Measurements from ENCODE around the gene AGAP9.

Gene AGAP9

GRCh38 chr10:47454008-47454779 is 69.2 kb downstream of the AGAP9 start:
- no peak overlapping the region for H3K9ac ChIP-seq (ENCODE audit: low read depth, low read length)
- H3K9me3 ChIP-seq (ENCODE audit: insufficient read depth, low read depth, low read length): no peaks in the 10 kb centered on the region
- no peaks in the 10 kb centered on the region for H3K27me3 ChIP-seq (ENCODE audit: insufficient read depth, low read length)
- no peaks in the 10 kb centered on the region for H3K36me3 ChIP-seq (ENCODE audit: insufficient read depth, low read depth, low read length)
- H3K4me1 ChIP-seq (ENCODE audit: insufficient read depth, low read length): 0 out of 2 replicates have a peak, but pooled peaks cover 3% of the 10 kb centered on the region
- no peak overlapping the region for H3K4me3 ChIP-seq (ENCODE audit: low read length)
- H3K27ac ChIP-seq (ENCODE audit: low read length): no peak overlapping the region

GRCh38 chr10:47453141-47454007 is 70.1 kb downstream of the AGAP9 start:
- H3K27me3 ChIP-seq (ENCODE audit: insufficient read depth, low read length): no peaks in the 10 kb centered on the region
- 0 out of 2 replicates have a peak, but pooled peaks cover 3% of the 10 kb centered on the region for H3K4me1 ChIP-seq (ENCODE audit: insufficient read depth, low read length)
- no peak overlapping the region for H3K27ac ChIP-seq (ENCODE audit: low read length)

GRCh38 chr10:47452495-47453140 is 70.8 kb downstream of the AGAP9 start:
- Histone ChIP-seq H3K36me3 (ENCODE audit: insufficient read depth, low read depth, low read length) (no peaks in the 10 kb centered on the region), H3K4me3 (ENCODE audit: low read length) (no peak overlapping the region), H3K27ac (ENCODE audit: low read length) (no peak overlapping the region), H3K27me3 (ENCODE audit: insufficient read depth, low read length) (no peaks in the 10 kb centered on the region), H3K9me3 (ENCODE audit: insufficient read depth, low read depth, low read length) (no peaks in the 10 kb centered on the region), H3K4me1 (ENCODE audit: insufficient read depth, low read length) (0 out of 2 replicates have a peak, but pooled peaks cover 3% of the 10 kb centered on the region), H3K9ac (ENCODE audit: low read depth, low read length) (no peak overlapping the region)

More at GRCh38 chr10:47453141-47454007, 70.1 kb downstream of the AGAP9 start:
- H3K4me3 ChIP-seq (ENCODE audit: low read length): no peak overlapping the region
- H3K9me3 ChIP-seq (ENCODE audit: insufficient read depth, low read depth, low read length): no peaks in the 10 kb centered on the region
- no peaks in the 10 kb centered on the region for H3K36me3 ChIP-seq (ENCODE audit: insufficient read depth, low read depth, low read length)
- no peak overlapping the region for H3K9ac ChIP-seq (ENCODE audit: low read depth, low read length)

- no peak overlapping the region for H3K9ac ChIP-seq (ENCODE audit: low read depth, low read length)
- H3K36me3 ChIP-seq (ENCODE audit: insufficient read depth, low read depth, low read length): no peaks in the 10 kb centered on the region
- no peaks in the 10 kb centered on the region for H3K27me3 ChIP-seq (ENCODE audit: insufficient read depth, low read length)
- H3K27ac ChIP-seq (ENCODE audit: low read length): no peak overlapping the region
- H3K4me1 ChIP-seq (ENCODE audit: insufficient read depth, low read length): 0 out of 2 replicates have a peak, but pooled peaks cover 3% of the 10 kb centered on the region
- no peak overlapping the region for H3K4me3 ChIP-seq (ENCODE audit: low read length)
- no peaks in the 10 kb centered on the region for H3K9me3 ChIP-seq (ENCODE audit: insufficient read depth, low read depth, low read length)
Observed at GRCh38 chr10:47451998-47452494, 71.4 kb downstream of the AGAP9 start.
